HG02798 (cell line): ENCODE measurements around the gene ZSCAN9.
A peak's percentile ranks its signal among the peaks of the same experiment; 100 is the strongest.

Source experiments
- ATAC-seq: cut with Tn5 transposase; IDR thresholded peaks from one replicate; pipeline ENCODE4 v1.9.1; 2021; ENCODE audit warnings: mild to moderate bottlenecking; ENCODE audit not compliant: unreplicated experiment, poor library complexity

ZSCAN9 gene

DNA sequence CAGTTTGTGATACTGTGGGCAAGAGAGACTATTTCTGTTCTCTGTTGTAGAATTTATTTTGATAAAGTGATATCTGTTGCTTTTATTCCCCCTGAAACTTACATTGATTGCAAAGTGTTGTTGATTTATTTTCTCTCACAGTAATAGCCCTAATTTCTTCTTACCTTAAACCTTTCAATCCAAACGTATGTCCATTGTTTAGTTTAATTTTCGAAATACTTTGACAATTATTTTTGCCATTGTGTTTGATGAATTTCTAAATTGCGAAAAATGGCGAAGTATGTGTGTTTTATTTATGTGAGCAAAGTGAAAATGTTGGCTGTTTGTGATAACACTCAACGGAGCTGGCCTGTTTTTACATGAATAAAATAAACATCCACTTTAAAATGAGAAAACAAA is 41.5 kb downstream of the ZSCAN9 start:
- no peak for ATAC-seq

GRCh38 chr6:28266962-28267694 is 42.1 kb downstream of the ZSCAN9 start, which contains the start of gene ZSCAN26:
TSS of gene ZSCAN26 (plus strand) at chr6:28267143. CDS start at chr6:28271920, 4,777 bp downstream.
- ATAC-seq, result peak; percentile 93

- no peak for ATAC-seq
These were observed 42.6 kb downstream of the ZSCAN9 start for GRCh38 chr6:28267695-28268059.

DNA sequence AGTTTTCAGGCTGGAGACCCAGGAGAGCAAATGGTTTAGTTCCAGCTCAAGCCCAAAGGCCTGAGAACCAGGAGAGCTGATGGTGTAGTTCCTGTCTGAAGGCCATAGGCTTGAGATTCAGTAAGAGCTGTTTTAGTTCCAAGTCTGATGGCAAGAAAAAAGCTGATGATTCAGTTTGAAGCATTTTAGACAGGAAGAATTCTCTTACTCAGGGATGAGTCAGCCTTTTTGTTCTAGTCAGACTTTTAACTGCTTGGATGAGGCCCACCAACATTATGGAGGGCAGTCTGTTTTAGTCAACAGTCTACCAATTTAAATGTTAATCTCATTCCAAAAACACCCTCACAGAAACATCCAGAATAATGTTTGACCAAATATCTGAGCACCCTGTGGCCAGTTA is 44.4 kb downstream of the ZSCAN9 start:
- no peak for ATAC-seq

- ATAC-seq, result no peak
These were observed 49.8 kb downstream of the ZSCAN9 start for GRCh38 chr6:28274888-28275287.

GRCh38 chr6:28277746-28278145 is 52.7 kb downstream of the ZSCAN9 start:
- ATAC-seq, result no peak

- no peak for ATAC-seq
These were observed 55.7 kb downstream of the ZSCAN9 start for GRCh38 chr6:28280595-28281287.

GRCh38 chr6:28281288-28282064 is 56.4 kb downstream of the ZSCAN9 start, which contains the start of gene PGBD1:
TSS of gene PGBD1 (plus strand) at chr6:28281572. CDS start at chr6:28283814, 2,242 bp downstream.
- peak; percentile 95 for ATAC-seq

GRCh38 chr6:28282926-28283325 is 57.9 kb downstream of the ZSCAN9 start:
- ATAC-seq, result no peak
